HG03565 (cell line): ENCODE measurements around the gene MXD3.

ENCODE experiments used
- ATAC-seq: cut with Tn5 transposase; IDR thresholded peaks from one replicate; pipeline ENCODE4 v1.9.1; 2021; ENCODE audit warnings: mild to moderate bottlenecking, moderate library complexity; ENCODE audit not compliant: unreplicated experiment

MXD3 gene

DNA sequence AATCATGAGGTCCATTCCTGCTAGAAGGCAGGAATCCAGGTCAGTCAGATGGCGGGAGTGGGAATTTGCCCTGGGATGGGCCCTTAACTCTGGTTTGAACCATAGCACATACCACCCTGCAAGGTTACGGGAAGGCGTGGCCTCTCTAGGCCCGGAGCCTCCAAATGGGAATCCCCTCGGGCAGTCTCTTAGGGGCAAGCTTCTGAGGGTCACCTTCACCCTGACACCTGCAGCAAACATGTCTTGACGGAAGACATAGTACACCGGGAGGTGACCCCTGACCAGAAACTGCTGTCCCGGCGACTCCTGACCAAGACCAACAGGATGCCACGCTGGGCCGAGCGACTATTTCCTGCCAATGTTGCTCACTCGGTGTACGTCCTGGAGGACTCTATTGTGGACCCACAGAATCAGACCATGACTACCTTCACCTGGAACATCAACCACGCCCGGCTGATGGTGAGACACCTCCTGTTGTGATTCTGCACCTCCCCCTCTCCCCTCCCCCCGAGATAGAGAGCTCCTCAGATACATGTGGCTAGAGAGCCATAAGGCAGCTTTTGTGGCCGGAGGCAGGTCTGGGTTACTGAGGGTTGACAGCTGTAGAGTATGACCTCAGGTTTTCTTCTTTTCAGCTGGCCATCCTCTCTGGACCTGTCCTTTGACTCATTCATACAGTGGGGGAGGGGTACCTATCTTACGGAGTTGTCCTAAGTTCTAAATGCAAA is 7.1 kb downstream of the MXD3 start:
- ATAC-seq = no peak

DNA sequence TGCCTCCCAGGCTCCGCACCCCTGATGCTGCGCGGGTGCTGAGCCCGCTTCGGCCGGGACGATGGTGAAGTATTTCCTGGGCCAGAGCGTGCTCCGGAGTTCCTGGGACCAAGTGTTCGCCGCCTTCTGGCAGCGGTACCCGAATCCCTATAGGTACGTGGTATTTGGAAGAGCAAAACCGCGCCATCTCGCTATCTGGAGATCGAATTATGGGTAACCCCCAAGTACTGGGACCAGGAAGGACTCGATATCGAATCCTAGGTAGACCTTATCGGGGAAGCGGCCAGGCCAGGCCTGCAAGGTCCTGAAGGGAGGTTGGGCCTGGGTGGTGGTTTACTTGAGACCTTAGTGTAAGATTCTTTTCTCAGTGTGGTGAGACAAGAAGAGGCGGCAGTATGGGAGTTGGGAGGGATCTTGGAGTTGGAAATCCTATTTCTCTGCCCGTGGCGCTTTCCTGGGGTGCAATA is 7.7 kb downstream of the MXD3 start:
- no peak for ATAC-seq

DNA sequence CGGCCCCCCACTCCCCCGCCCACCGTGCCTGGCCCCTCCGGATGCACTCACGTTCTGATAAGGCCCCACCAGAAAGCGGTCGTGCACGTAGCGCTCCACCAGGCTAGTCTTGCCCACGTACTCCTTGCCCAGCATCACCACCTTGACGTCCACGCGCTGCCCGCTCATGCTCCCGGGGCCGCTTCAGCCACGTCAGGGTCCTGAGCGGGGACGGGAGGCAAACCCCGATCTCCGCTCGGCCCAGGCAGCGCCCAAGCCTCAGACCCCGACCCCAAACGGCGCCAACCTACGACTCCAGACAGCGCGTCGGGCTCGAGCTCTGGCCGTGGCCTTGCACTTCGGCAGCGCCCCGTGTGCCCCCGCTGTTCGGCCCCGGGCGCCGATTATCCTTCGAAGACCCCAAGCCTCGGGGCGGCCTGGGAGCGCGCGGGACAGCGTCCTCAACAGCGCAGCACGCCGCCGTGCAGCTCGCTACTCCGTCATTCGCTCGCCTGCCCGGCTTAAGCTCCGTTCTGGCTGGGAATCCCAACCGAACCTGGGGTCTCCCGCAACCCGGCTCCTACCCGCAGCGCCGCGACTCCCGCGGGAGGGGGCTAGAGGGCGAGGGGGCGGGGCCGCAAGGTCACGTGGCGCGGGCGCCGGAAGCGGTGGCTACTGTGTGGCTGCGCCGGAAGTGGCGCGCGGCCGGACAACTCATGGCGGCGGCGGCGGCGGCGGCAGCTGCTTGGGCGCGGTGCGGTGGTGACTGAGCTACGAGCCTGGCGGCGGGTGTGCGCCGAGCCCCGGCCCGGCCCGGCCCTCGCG is 8.4 kb downstream of the MXD3 start, which contains the start of the genes PRELID1 and RAB24:
PRELID1 (plus strand) TSS at position 679 of the 804 bp plus-strand sequence. CDS start 187 bp downstream, outside the sequence.
RAB24 (minus strand) TSS at position 599 of the 804 bp plus-strand sequence; CDS start at position 168, 431 bp downstream.
- peak; percentile 33 for ATAC-seq

DNA sequence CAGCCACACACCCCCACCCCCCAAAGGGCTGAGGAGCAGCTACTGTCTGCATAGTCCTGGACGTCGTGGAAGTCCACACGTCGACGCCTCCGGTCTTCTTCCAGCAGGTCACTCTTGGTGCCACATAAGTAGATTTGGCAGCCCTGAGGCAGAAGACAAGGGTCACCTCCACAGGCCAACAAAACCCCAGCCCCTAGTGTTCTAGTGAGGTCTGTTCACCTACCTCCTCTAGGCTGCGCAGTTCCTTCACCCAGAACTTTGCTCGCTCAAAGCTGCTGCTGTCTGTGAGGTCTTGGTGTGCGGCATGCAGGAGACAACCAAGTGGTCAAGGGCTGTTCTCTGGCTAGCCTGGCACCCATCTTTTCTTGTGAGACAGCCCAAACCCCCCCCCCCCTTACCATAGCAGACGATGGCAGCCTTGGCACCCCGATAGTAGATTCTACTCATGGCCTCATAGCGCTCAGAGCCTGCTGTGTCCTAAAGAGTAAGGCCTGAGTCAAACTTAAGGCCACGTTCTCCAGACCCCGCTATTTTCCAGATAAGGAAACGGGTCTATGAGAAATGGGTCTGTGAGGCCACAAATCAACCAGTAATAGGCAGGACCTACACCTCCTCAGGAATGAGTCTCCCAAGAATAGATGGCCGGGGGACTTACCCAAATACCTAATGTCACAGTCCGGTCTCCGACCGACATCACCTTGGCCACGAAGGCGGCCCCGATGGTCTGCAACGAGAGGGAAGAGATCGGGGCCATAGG is 9.2 kb downstream of the MXD3 start:
- no peak for ATAC-seq

DNA sequence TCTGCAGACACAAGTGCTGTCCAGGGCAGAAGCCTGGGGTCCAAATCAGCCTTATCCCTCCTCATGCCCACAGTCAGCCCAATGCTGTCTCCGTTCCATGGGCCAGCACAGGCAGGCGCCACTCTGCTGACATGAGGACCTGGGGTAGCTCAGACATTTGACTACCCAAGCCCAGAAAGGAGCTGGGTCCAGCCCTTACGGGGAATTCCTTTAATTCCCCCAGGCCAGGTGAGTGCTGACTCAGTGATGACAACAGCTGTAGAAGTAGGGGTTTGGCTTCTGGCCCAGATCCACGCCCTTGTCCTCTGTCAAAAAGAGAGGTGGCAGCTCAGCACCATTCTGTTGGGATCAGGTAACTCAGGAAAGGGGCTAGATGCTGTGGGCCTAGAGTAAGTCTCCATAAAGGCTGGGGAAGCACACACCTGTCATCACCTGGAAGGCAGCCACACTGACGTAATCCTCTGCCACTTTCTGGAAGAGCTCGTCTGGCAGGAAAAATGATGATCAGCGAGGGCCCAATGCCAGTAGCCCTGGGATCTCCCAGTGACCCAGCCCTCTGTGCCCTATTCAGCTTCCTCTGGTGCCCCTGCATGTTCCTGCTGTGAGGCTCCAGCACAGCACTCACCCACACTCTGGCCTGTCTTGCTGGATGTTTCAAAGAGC is 10.1 kb downstream of the MXD3 start:
- ATAC-seq = no peak

DNA sequence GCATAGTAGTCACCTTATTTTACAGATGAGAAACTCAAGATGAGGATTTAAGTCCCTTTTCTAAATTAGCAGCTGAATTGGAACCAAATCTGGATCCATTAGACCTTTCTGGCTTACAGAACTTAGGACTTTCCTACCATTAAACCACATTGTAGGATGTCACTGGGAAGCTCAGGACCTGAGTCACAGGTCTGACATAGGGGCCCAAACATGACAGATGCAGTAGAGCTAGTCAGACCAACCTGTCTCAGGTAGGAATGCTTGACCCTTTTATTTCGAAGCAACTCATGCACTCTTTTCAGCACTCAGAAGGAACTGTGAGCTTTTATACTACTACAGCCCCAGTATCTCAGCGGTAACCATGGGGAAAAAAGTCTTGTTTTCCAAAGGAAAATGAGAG is 10.7 kb downstream of the MXD3 start:
- no peak for ATAC-seq

DNA sequence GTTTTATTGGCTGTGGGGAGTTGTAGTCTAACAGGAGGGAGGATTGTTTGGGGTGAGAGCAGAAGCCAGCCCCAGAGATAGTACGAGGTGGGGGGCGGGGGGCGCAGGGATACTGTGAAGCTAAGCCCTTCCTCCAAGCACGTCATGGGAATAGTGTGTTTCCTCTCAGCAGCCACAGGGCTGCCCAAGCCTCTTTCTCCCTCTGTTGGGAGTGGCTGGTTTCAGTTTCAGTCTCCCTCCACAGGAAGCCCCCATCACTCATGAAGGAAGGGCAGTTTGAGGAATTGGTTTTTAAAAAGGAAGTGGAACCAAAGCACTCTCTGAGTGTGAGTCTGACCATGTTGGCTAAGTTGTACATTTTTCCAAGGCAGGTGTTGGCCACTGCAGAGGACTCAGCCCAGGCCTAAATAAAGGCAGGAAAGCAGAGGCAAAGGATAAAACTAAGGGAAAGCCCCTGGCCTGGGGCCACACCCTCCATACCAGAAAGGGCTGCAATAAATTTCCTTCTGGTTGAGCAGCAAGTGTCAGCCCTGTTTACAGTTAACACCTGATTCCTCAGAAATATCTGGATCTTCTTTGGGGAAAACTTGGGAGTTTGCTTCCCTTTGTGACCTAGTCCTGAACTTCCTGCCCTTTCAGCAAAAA is 11.3 kb downstream of the MXD3 start:
- peak; percentile 44 for ATAC-seq

DNA sequence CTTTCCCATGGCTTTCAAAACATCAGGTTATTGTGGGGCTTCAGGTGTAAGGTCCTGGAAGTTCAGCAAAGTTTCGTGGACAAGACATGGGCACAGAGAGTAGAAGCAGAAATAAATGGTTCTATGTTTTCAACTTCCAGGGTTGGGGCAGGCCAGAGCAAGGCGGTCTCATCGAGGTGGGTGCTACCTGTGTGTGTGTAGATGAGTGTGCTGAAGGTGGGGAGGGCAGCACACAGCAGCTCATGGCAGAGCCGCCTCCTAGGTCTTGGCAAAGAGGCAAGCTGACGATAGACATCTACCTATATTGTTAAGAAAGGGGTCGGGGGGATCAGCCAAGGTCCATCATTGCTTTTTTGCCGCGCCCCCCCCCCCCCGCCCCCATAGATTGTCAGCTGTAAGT is 12.0 kb downstream of the MXD3 start:
- no peak for ATAC-seq

DNA sequence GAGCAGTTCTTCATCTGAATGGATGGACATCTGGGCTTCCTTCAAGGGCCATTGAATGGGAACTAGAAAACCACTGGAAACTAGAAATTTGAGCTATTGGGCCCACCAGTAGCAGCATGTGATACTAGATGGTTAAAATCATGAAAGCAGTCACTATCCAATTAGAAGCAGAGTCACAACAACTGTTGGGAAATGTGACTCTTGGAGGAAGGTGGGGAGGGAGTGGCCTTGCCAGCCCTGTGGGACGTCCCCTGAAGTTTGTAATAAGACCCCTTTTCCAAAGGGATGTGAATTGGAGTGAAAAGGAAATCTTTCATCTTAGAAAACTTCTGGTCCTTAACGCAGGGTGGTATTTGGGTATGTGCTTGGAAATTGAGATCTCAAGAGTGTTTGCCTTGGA is 13.8 kb downstream of the MXD3 start:
- no peak for ATAC-seq

DNA sequence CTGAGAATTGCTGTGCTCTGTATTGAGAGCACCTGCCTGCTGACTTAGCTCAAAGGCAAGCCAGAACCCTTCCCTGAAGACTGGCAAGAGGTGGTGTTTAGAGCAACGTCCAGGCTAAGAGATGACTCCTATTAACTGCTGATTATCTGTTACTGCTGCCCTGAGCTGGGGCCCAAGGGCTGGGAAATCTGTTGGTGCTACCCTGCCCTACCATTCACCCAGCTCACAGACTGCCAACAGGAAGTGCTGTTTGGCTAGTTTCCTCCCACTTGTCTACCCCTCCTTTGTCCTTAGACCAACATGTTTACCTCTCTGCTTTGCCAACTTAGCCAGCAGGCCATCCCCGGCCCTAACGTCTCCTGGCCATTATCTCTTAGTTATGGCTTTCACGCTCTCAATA is 15.1 kb downstream of the MXD3 start:
- ATAC-seq = no peak

DNA sequence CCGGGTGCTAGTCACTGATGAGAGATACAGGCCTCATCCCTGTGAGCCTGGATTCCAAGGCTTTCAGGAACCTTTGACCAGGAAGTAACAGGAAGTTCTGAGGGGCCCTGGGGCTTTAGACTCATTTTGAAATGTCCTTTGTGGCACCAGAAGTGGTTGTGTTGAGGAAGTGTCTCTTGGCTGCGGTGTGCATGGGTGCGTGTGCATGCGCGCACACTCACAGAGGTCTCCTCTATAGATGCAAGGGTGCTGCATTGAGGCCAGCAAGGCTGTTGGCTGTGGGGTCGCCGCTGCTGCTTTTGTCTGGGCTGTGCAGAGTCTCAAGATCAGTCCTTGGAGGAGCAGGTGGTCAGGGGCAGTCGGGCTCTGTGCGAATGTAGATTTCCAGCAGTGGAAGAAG is 15.8 kb downstream of the MXD3 start:
- ATAC-seq = no peak

DNA sequence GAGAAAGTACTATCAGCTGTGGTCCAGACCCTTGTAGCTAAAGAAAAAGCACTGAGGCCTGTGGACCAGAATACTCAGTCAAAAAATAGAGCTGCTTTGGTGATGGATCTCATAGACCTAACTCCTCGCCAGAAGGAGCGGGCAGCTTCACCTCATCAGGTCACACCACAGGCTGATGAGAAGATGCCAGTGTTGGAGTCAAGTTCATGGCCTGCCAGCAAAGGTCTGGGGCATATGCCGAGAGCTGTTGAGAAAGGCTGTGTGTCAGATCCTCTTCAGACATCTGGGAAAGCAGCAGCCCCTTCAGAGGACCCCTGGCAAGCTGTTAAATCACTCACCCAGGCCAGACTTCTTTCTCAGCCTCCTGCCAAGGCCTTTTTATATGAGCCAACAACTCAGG is 17.1 kb downstream of the MXD3 start:
- no peak for ATAC-seq

DNA sequence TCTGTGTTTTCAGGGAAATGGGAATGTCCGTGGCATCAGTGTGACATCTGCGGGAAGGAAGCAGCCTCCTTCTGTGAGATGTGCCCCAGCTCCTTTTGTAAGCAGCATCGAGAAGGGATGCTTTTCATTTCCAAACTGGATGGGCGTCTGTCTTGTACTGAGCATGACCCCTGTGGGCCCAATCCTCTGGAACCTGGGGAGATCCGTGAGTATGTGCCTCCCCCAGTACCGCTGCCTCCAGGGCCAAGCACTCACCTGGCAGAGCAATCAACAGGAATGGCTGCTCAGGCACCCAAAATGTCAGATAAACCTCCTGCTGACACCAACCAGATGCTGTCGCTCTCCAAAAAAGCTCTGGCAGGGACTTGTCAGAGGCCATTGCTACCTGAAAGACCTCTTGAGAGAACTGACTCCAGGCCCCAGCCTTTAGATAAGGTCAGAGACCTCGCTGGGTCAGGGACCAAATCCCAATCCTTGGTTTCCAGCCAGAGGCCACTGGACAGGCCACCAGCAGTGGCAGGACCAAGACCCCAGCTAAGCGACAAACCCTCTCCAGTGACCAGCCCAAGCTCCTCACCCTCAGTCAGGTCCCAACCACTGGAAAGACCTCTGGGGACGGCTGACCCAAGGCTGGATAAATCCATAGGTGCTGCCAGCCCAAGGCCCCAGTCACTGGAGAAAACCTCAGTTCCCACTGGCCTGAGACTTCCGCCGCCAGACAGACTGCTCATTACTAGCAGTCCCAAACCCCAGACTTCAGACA is 17.7 kb downstream of the MXD3 start:
- no peak for ATAC-seq

DNA sequence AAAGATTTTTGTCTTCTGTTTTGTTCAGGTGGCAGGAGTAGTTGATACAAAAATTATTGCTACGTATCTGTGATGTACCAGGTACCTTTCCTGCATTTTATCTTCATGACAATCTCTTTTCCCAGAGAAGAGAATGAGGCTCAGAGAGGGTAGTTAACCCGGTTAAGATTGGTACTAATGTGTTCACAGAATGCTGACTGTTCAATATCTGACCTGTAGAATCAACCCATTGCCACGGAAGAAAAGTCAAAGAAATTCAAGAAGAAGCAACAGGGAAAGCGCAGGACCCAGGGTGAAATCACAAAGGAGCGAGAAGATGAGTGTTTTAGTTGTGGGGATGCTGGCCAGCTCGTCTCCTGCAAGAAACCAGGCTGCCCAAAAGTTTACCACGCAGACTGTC is 20.0 kb downstream of the MXD3 start:
- ATAC-seq = no peak

DNA sequence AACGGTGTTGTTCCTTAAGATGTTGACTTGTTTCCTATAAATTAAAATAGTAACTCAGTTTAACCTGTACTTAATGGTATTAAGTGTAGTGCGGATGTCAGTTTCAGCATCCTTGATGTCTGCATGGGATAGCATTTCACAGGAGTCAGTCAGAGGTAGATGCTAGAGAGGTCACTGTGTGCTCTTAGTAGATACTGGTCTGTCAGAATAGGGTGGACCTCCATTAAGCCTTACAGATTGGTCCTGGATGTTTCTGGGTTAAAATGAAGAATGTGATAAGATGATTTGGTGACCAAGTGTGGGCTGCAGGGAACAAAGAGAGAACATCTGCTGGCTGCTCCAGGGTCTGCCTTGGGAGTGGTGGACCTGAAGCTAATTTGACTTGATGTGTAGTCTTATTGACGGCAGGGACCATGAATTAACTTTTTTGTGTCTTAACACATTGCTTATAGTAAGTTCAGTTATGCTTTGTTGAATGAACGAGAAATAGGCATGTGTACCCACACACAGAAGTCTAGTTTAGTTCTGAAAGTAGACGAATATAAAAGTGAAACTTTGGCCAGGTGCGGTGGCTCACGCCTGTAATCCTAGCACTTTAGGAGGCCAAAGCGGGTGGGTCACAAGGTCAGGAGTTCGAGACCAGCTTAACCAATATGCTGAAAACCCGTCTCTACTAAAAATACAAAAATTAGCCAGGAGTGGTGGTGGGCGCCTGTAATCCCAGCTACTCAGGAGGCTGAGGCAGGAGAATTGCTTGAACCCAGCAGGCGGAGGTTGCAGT is 20.7 kb downstream of the MXD3 start:
- no peak for ATAC-seq

DNA sequence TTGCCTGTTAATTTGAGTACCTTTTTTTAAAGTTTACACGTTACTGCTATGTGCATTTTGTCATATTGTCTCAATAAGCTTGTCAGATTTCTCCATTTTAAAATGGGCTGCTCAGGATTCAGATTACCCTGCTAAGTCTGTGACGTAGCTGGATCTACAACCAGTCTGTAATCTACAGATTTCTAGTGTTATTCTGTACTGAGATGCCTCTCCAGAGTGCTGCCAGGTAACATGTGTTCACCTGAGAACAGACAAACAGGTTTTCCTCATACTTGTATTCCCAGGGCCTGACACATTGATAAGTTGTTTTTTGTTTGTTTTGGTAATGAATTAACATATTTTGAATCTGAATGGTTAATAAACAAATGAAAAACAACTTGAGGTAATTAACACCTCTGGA is 23.5 kb downstream of the MXD3 start:
- no peak for ATAC-seq

DNA sequence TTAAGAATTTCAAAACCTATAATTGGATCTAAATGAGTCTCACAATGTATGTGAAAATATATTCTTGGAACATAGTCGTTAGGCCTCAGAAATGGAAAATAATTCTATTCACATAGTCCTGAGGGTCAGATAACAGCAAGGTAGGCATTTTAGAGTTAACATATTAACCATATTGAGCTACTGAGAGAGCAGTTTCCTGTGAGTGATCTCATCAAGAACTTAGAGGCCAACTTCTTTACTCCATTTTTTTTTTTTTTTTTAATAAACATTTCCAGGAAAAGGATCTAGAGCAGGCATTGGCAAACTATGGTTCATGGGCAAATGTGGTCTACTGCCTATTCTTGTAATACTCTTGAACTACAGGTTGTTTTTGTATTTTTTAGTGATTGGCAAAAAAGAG is 34.8 kb downstream of the MXD3 start:
- ATAC-seq = no peak

DNA sequence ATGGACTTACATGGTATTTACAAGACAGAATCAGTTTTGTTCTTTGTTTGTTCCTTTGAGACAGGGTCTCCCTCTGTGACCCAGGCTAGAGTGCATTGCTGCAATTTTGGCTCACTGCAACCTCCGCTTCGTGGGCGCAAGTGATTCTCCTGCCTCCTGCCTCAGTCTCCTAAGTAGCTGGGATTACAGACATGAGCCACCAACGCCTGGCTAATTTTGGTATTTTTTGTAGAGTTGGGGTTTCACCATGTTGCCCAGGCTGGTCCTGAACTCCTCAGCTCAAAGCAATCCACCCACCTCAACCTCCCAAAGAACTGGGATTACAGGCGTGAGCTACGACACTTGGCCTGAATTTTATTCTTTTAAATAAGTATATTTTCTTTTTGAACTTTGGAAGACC is 35.8 kb downstream of the MXD3 start:
- ATAC-seq = no peak

DNA sequence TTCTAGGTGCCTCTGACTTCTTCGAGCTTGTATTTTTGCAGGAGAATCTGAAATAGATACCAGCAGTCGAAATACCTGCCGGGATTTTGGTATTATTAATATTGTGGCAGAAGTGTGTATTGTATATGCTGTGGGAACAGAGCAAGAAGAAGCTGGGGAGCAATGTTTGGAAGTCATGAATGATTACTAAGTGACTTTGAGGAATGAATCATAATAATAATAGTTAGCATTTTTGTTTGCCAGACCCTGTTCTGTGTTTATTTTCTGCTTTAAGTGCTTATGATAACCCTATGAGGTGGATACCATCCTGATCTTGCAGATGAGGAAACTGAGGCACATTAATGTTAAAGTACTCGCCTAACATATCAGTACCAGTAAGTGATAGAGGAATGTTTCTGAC is 40.6 kb downstream of the MXD3 start:
- no peak for ATAC-seq
